ENCODE data around the gene CACUL1. TPM values are rescaled to one million over a fixed set of nuclear protein-coding genes. Genes with fewer than 3 reads are reported as not detected.
"Not testable (repeated sequence)": the region's sequence is repeated elsewhere in the genome, so short reads cannot be mapped to it uniquely, and the experiment has no call there.

The CACUL1 gene
- total RNA-seq, 2 experiments from 2014 or later: 29.8 to 30.1 TPM

DNA sequence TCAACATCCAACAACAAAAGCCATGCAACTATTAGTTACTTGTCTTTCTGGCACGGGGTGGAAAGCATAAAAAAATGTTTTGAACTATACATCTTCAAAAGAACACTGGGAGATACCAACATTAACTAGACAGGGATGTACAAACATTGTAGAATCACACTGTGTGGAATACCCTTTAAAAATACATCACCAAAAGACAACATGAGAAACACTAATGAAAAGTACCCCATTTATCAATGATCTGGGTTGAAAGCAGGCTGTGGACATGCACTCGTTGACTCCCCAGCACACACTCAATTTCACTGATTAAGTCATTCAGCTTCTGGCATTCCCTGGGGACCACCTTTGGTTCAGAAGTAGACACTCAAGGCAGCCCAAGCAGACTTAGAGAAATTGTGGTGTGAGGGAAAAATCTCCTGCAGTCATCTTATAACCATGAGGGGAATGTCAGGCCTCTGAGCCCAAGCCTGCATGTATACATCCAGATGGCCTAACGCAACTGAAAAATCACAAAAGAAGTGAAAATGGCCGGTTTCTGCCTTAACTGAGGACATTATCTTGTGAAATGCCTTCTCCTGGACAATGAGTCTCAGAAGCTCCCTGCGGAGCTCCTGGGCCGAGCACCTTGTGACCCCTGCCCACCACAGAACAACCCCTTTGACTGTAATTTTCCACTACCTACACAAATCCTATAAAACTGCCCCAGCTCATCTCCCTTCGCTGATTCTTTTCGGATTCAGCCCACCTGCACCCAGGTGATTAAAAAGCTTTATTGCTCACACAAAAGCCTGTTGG, 53.0 kb downstream of the CACUL1 start:
- ChIA-PET POLR2A (no interaction called here), CTCF (interaction anchor here (1.3 kb wide), 1 partner anchor 18 kb away, joined by 3 read pairs; no protein-coding TSS in a partner anchor)

DNA sequence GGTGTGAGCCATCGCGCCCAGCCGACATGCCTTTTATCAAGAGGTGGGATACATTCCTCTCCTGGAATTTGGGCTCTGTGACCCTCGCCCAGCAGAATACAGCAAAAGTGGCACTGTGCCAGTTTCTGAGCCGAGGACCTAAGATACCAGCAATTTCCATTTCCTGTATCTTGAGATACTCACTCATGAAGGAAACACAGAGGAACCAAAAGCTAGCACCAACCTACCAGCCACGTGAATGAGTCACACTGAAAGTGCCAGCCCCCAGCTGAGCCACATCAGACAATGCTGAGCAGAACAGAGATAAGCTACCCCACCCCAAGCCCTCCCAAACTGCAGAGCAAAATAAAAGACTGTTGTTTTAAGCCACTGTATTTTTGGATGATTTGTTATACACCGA, 56.3 kb downstream of the CACUL1 start:
- POLR2A ChIA-PET: no interaction called here
- CTCF ChIA-PET: interaction anchor here (1.4 kb wide), 2 partner anchors 20 to 130 kb away, joined by 3 to 5 read pairs; no protein-coding TSS in a partner anchor

DNA sequence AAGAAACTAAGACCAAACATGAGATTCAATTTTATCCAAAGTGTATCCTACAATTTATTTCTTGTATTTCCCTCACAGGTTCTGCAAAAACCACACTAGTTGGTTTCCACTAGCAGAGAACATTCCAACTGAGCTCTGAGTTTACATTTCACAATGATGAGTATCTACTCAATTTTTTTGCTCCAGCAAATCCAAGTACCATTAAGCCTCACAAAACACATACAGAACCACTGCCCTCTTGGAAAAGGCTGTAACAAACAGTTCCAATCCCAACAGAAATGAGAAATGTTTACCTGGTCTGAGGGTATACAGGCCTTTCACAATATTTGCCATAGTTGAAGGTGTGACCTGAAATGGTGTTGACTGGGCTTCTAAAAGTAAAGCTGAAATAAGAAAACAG, 59.9 kb downstream of the CACUL1 start:
- CTCF ChIA-PET: no interaction called here
- POLR2A ChIA-PET: no interaction called here

DNA sequence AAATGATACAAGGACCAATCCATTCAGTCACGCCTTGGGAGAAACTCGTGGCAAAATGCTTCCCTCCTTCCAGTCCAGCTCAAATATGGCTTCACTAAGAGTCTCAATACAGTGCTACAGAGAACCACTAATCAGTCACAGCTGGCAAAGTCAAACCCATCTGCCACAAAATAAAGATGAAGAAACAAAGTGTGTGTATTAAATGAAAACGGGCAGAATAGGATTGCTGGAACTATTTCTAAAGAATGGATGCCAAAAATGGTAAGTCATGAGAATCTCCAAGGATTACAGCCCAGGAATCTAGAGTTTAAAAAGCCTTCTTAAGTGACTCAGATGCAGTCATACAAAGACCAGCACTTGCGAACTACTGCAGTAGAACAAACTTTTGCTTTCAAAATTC, 61.9 kb downstream of the CACUL1 start:
- CTCF ChIA-PET: interaction anchor here (0.5 kb wide), 1 partner anchor 345 kb away, joined by 3 read pairs; no protein-coding TSS in a partner anchor
- POLR2A ChIA-PET: no interaction called here

DNA sequence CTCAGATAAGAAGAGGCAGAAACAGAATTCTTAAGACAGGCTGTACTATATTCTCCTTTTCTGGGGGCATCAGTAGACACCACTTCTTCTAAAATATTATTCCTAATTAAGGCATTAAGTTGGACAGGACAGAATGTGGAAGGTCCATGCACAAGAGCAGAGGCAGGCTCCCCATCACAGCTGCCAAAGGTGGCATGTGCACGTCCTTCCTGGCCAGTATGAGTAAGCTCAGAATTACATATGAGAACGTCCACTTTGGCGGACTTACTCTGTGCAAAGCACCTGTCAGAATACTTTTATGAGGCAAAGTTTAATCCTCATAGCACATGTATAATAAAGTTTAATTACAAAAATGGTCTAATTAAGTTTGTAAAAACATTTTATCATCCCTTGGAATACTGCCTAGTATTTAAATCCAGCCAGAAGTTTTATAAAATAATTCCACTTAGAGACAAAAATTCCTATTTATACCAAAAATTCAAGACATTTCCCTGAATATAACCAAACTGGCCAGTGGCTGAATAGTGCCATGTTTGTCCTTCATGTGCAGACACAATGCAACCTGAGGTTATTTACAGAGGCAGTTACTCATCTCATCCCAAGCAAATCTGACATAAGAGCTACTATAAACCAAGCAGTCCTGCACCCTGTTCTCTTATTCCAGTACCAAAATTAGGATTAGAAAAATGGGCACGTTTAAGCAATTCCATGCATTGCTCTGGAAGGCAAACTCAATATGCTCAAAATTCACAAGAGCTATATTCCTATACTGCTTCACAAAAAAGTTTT, 65.5 kb downstream of the CACUL1 start:
- ChIA-PET POLR2A (no interaction called here), CTCF (interaction anchor here (0.6 kb wide), 1 partner anchor 121 kb away, joined by 4 read pairs; no protein-coding TSS in a partner anchor)

DNA sequence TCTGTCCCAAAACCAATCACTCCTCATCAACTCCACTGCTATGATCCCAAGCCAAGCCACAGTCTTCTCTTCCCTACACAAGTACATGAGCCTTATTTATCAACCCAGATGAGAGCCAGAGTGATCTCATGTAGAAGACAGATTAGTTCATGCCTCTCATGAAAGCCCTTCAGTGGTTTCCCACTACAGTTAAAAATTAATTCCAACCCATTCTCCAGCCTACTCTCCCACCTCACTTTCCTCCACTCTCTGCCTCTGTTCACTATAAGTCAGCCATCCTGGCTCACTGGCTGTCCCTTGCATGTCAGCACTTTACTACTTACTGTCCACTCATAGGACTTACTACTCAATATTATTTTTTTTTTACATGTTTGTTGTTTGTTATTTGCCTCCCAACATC, 67.3 kb downstream of the CACUL1 start:
- CTCF ChIA-PET: no interaction called here
- POLR2A ChIA-PET: no interaction called here

DNA sequence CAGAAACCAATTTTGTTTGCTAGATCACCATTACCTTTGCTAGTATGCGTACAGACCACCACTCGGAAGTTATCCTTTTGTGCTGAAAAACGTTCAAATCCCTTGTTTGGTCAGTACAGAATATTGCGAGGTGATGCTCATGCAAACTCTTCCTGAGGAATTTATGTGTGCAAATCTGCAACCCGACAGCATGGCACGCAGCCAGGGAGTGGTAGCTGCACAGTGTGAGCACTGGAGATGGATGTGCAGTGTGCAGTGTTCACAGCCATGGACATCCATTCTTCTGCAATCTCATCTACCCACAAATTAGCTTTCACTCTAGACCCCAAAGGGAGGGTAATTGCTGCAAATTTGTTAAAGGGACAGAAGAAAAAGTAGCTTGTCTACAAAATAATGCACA, 72.2 kb downstream of the CACUL1 start:
- CTCF ChIA-PET: no interaction called here
- POLR2A ChIA-PET: no interaction called here

DNA sequence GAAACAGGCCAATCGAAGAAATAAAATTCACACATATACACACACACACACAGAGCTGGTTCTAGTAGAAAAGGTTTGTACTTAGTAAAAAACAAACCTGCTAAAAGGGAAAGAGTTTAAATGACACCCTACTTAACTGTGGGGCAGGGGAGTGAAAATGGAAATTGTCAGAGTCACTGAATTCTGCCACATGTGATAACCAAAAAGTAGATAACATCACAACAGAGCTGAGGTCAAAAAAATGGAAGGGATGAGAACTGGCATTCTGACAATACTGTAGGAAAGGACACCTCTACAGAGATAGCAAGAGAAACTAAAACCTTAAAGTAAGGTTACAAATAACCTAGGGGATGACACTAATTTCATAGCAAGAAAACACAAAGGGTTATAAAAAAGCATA, 74.6 kb downstream of the CACUL1 start:
- CTCF ChIA-PET: no interaction called here
- POLR2A ChIA-PET: interaction anchor here (0.7 kb wide), 1 partner anchor 84 kb away, joined by 3 read pairs; no protein-coding TSS in a partner anchor

DNA sequence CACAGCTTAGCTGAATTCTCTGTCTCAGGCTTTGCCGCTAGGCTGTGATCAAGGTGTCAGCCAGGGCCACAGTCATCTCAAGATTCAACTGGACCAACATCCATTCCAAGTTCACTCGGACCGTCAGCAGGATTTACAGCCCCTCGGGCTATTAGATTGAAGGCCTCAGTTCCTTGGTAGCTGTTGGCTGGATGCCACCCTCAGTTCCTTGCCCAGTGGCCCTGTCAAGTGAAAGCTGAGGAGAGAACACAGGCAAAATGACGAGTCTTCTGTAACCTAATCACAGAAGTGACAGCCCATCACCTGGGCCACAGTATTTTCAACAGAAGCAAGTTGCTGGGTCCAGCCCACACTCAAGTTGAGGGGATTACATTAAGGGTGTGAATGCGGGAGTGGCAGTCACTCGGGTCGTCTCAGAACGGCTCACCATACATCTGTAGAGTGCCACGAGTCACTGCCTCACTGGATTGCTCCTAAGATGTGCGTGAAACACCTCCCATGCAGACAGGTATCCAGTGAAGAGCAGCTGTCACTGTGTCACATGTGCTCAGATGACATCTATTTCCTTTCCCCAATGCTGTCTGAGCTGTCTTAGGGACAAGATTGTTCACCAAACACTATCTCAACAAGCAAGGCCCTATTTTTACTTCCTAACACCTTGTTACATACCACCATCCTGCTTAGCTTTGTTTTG, 80.4 kb downstream of the CACUL1 start:
- ChIA-PET POLR2A (no interaction called here), CTCF (interaction anchor here (0.6 kb wide), 1 partner anchor 185 kb away, joined by 4 read pairs; no protein-coding TSS in a partner anchor)

DNA sequence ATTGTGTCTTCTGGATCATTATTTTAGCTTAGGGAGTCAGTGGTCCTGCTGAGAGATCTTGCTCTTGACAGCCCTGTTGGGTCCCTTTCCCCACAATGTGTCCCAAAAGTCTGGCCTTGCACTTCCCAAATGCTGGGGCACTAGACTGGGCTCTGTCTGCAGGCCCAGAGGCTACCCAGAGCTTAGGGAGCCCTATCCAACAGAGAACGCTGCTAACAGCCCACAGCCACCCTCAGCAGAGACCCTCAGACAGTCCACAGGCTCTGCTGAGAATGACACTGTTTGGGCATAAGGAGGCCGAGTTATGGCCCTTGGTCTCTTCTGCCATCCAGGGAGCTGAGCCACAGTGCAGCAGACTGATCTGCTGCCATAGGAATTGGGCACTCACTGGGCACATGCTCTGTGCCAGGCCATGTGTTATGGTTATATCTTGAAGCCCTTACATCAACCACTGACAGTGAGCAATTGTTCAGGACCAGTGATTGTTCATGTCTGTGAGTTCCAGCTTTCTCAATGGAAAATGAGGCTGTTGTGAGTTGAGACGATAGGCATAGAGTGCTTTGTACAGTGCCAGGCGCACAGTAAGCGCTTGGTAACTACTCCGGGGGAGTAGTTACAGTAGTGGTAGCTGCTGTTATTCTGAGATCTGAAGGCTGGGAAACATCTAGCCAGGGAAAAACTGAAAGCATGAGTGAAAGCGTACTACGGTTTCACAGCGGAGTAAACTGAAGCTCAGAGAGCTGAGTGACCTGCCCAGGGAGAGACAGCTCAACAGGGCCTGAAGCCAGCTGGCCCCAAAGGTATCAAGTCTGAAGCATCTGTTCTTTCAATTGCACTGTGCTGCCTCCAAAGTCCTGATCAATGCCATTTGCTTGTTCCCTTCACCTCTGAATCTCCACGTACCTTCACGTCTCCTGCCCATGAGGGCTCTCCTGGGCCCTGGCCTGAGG, 81.7 kb downstream of the CACUL1 start:
- POLR2A ChIA-PET: no interaction called here
- CTCF ChIA-PET: no interaction called here

DNA sequence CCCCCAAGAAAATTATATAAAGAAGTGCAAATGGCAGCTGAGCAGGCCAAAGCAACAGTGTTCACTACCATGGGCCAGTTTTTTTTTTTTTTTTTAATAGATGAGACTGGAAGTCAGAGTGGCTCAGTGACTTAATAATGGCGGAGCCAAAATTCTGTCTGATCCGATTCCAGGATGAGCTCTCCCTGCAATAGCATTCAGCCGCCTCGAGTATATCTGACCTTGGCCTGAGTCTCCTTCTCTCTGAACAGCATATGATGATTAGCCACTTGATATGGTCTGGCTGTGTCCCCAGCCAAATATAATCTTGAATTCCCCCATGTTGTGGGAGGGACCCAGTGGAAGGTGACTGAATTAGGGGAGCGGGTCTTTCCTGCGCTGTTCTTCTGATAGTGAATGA, 82.6 kb downstream of the CACUL1 start:
- CTCF ChIA-PET: no interaction called here

DNA sequence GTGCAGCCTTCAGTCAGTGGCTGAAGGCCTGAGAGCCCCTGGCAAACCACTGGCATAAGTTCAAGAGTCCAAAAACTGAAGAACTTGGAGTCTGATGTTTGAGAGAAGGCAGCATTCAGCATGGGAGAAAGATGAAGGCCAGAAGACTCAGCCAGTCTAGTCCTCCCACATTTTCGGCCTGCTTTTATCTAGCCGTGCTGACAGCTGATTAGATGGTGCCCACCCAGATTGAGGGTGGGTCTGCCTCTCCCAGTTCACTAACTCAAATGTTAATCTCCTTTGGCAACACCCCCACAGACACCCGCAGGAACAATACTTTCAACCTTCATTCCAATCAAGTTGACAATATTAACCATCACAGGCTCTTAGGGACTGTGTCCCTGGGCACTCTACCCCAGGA, 83.5 kb downstream of the CACUL1 start:
- POLR2A ChIA-PET, CTCF ChIA-PET: not testable (repeated sequence)

More for the DNA sequence above, 82.6 kb downstream of the CACUL1 start:
- POLR2A ChIA-PET: no interaction called here

DNA sequence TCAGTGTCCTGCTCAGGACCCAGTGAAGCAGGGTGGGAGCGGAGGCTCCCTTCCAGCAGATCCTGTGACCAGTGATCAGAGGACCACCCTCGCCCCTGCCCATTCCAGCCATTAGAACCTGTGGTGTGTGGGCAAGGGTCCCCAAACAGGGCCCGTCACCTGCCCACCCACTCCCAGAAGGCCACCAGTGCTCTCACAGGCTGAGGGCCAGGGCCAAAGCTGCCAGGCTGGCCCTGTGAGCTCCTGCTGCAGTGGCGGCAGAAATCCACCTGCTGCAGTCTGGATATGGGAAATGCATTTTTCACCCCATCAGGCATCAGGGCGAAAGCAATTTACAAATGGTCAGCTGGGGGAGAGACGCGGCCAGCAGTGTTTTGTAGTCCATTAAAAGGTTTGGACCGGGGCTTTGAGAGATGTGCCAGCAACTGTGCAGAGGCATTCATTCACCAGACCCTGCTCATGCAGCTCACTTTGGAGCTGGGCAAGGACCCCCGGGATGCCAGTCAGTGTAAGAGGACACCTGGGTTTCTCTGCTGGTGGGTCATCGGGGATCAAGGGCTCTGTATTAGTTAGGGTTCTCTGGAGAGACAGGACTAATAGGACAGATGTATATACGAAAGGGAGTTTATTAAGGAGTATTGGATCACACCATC, 84.2 kb downstream of the CACUL1 start:
- POLR2A ChIA-PET: no interaction called here

DNA sequence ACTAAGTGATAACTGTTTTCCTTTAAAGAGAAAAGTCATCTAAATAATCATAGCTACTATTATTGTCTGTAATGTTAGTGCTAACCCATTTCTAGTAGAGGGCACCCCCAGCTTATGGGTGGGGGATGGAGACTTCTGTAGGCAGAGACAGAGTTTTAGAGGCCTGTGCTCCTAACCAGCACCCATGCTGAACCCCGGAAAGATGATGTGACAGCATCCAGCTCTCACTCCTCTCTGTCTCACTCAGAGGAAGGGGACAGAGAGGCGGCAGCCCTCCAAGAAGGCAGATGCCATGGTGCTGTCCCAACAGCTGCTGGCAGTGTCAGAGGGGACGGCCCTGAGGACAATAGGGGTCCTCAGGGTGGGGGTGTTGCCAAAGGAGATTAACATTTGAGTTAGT, 84.9 kb downstream of the CACUL1 start:
- CTCF ChIA-PET: no interaction called here
- POLR2A ChIA-PET: no interaction called here

More for the DNA sequence above, 84.2 kb downstream of the CACUL1 start:
- CTCF ChIA-PET: no interaction called here

DNA sequence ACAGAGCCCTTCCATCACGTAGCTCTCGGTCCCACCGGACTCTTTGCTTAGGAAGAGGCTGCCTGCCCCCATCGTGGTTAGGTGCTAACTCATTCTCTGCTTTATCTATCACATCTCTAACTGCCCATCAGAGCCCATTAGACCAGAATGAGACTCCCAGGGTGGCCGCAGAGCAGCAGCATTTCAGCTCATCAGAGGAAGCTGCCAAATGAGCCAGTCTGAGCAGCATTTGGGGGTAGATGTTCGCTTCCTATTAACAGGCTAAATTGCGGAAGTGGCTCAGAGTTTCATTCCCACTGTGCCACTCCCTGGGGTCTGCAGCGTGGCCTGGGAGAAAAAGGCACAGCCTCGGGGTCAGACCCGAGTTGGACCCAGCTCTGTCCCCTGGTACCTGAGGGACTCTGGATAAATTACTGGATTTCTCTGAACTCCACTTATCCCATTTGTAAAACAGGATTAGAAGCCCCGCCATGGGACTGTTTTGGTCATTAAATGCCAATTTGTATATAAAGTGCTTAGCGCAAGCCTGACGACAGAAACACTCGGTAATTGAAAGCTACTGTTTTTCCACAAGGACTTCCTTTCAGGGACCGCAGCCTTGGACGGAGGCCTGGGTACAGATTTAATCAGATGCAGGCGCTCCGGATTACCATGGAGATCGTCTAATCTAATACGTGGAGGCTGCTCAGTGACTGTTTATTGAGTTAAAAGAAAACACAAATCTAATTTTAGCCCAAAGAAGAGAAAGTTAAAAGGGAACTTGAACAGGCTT, 85.6 kb downstream of the CACUL1 start:
- POLR2A ChIA-PET: no interaction called here
- CTCF ChIA-PET: no interaction called here

DNA sequence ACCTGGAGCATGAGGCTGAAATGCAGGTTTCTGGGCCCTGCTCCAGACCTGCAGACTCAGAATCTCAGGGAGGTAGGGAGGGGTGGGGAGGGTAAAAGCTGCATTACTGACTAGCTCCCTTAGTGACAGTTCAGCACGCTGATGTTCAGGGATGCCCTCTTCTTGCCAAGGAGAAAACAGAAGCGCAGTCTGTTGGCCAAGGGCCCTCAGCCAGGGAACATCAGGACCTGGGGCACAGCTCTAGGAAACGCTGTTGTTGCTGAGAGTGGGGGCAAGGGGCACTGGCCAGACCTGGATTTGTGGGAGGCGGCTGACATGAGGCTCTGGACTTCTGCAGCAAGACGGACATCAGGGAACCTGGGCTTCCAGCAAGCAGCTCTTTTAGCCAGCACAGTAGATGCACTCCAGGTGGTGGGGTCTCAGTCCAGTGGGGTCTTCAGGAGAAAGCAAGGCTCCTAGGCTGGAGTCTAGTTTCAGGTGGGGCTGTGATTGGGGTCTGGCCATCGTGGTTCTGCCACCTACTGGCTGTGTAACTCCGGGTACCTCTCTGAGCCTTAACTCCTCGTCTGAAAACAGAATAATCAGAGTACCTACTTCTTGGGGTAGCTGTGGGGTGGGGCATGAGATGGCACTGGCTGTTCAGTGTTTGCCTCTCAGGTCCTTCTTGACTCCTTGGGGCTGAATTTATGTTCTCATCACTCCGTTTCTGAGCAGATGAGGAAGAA, 86.4 kb downstream of the CACUL1 start:
- CTCF ChIA-PET: no interaction called here
- POLR2A ChIA-PET: no interaction called here

DNA sequence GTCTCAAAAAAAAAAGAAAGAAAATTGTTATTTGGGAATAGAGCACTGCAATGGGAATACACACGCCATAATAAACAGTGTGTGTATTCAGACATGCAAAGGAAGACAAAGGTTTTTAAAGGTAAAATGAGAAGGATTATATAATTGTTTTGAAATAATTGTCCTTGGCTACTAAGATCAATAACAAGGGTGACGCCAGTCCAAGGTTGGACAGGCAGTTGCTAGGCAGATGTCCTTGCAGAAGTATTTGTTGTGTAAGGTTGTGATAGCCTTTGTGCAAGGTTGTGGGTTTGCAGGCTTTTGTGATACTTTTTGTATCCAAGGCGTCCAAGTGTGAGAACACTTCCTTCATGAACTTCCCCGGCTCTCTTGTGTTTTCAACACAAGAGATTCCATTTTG, 87.0 kb downstream of the CACUL1 start:
- POLR2A ChIA-PET: no interaction called here
- CTCF ChIA-PET: no interaction called here

DNA sequence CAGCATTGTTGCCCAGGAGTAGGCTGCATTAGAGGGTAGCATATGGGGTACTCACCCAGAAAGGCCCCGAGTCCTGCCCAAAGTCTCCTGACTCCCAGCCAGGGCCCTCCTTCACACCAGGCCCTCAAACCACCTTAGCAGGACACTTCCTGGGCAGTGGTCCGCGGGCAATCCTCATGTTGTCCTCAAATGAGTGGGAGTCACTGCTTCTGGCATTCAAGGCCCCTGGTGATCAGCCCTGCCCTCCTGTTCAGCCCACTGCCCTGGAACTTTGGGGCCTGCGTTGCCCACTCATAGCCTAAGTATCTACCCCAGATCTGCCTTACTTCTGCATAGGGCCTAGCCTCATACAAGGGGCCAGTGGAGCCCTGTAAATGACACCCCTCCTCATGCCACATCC, 88.4 kb downstream of the CACUL1 start:
- ChIA-PET CTCF (no interaction called here), POLR2A (no interaction called here)
